Stimulated activated memory B cell treated with anti-CD40 and anti-IgM and Interleukin-4, amounts not matched to agents 10 μg/mL and 1 μg/mL and 100 μg/mL, for 72 hours (primary cell): Measurements from ENCODE around the gene SUSD3.

Experiments used
- ATAC-seq: fragments of 150-1000 bp; cut with Tn5 transposase; 2 replicates; pipeline ENCODE4 v1.10.0; 2021
- H3K27ac Mint-ChIP-seq: one replicate; pipeline ENCODE4 v1.8.0; 2022; ENCODE audit warnings: mild to moderate bottlenecking, mixed read lengths
- H3K27me3 Mint-ChIP-seq: one replicate; pipeline ENCODE4 v1.8.0; 2022; ENCODE audit warnings: mixed read lengths
- H3K36me3 Mint-ChIP-seq: one replicate; pipeline ENCODE4 v1.8.0; 2022; ENCODE audit warnings: mixed read lengths
- H3K4me1 Mint-ChIP-seq: one replicate; pipeline ENCODE4 v1.8.0; 2022; ENCODE audit warnings: mixed read lengths
- H3K4me3 Mint-ChIP-seq: one replicate; pipeline ENCODE4 v1.8.0; 2022; ENCODE audit warnings: mild to moderate bottlenecking, moderate library complexity, mixed read lengths
- H3K9me3 Mint-ChIP-seq: one replicate; pipeline ENCODE4 v1.8.0; 2022; ENCODE audit warnings: mixed read lengths

The SUSD3 gene

DNA sequence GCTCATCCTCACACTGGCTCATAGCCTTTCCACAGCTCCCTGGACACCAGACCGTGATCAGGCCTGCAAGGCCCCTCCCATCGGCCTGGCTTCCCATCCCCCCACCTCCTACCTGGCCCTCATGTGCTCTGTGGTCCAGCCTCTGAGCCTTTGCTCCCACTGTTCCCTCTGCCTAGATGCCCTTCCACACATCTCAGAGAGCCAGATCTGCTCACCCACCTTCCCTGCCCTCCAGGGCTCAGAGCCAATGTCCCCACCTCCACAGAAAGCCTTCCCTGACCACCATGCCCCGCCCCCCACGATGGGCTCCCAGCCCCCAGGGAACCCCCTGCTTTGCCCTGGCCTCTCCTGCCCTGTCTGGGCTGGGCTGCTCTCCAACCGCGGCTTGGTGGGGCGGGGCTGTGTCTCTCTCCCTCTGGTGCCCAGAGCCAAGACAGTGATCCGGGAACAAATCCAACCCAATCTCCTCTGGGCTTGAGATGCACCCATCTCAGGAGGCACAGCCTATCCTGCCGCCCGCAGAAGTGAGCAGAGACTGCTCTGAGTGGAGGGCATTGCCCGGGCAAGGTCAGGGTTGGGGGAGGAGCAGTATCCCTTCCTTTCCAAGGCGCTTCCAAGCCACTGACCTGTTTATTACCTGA is 73.9 kb downstream of the SUSD3 start:
- Mint-ChIP-seq H3K27me3 (no peaks in the 10 kb centered on the region), H3K9me3 (no peaks in the 10 kb centered on the region), H3K36me3 (peaks cover 13% of the 10 kb centered on the region), H3K27ac (peak overlapping the region; percentile 93), H3K4me1 (peaks cover 70% of the 10 kb centered on the region), H3K4me3 (peak overlapping the region; percentile 94)
- no peak for ATAC-seq

DNA sequence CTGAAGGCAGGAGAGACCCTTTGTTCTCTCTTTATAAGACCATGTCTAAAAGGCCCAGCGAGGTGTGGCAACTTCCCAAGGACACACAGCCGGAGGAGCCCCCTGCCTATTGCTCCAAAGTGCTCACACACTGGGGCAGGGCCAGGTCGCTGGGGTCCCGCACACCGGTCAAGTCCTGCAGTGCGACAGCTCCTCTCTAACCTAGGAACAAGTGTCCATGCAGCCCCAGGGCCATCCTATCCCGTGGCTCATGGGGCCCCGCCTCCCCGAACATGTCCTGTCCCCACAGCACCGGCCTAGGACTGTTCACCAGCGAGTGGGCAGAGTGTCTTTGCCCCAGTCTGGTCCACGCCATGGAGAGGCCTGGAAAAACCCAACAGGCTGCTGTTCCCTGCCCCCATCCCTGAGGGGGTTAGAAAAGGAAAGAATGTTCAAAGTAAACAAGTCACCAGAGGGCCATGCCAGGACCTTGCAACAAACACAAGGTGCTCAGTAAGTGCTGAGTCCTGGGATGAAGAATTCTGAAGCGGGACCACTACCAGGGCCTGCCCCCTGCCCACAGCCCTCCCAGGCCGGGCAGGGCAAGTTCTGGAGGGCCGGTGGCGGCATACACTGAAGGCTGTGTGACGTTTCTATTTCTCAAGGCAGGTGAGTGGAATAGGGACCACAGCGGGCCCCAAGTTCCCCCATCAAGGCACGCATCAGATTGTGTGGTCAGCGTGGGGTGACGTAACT is 74.6 kb downstream of the SUSD3 start:
- Mint-ChIP-seq H3K9me3 (no peaks in the 10 kb centered on the region), H3K27me3 (no peaks in the 10 kb centered on the region), H3K27ac (peak overlapping the region; percentile 93), H3K4me3 (peak overlapping the region; percentile 94), H3K4me1 (peaks cover 70% of the 10 kb centered on the region), H3K36me3 (peaks cover 13% of the 10 kb centered on the region)
- no peak for ATAC-seq

DNA sequence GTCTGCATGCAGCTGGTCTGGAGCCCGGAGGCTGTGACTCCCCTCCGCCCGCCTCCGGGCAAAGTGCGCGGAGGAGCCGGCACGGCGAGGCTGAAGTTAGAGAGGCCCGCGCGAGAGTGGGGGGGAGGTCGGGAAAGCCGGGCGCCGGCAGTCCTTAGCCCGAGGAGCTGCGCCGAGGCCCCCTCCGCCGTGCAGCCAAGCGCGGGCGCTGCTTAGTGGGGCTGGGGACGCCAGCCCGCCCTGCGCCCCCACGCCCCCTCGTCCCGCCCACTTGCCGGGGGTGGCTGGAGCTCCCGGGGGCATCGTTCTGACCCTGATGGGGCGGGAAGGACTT is 75.1 kb downstream of the SUSD3 start:
- Mint-ChIP-seq H3K4me3 (peak overlapping the region; percentile 94), H3K9me3 (peaks cover 3% of the 10 kb centered on the region), H3K36me3 (peaks cover 13% of the 10 kb centered on the region), H3K27ac (peak overlapping the region; percentile 93), H3K27me3 (no peaks in the 10 kb centered on the region), H3K4me1 (peaks cover 70% of the 10 kb centered on the region)
- peak; percentile 65 for ATAC-seq

DNA sequence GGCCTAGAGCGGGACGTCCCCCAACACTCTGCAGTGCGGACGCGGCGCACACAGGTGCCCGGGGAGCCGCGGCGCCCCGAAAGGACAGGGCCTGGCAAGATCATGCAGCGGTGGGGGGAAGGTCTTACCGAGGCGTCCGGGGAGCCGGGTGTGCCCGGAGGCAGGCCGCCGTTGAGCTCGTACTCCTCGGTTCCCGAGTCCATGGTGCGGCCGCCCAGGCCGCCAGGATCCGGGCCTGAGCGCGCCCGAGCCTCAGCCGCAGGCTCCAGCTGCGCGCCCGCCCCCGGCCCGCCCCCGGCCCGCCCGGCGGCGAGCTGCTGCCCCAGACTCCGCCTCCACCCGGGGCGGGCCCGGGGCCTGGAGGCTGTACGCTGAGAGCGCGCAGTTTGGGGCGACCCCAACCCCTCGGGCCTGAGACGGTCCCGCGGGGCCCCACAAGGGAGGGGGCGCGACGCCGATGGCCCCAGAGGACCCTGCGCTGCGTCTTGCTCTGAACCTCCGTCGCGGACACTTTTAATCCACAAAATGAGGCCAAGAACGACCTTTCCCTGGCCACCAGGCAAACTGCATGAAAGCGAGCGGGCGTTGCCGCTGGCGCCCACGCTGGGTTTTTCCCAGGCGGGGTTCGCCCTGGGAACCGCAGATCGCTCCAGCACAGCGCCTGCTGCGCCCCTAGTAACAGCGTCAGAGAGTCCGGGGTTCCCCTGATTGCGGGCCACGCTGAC is 75.7 kb downstream of the SUSD3 start, which contains the start of gene NINJ1:
TSS of gene NINJ1 (minus strand) at position 237 of the 725 bp plus-strand sequence. CDS start at position 203, 34 bp downstream.
- ATAC-seq: peak; percentile 89

More for the DNA sequence above, 75.7 kb downstream of the SUSD3 start, which contains the start of gene NINJ1:
- H3K27me3 Mint-ChIP-seq: no peaks in the 10 kb centered on the region
- peak within 1 kb of the TSS; percentile 94 for H3K4me3 Mint-ChIP-seq
- H3K4me1 Mint-ChIP-seq: peaks cover 70% of the 10 kb centered on the region
- peaks cover 3% of the 10 kb centered on the region for H3K9me3 Mint-ChIP-seq
- H3K27ac Mint-ChIP-seq: peak within 1 kb of the TSS; percentile 93
- peaks cover 13% of the 10 kb centered on the region for H3K36me3 Mint-ChIP-seq
